HepG2 (cell line): ENCODE measurements around the gene THPO. TPM values are rescaled to one million over a fixed set of nuclear protein-coding genes. Genes with fewer than 3 reads are reported as not detected.

Experiments used
- FOXA3 ChIP-seq: IDR thresholded peaks from 2 replicates; pipeline ENCODE4 v1.6.1; 2016; ENCODE audit warnings: missing genetic modification reagents, missing compliant biosample characterization
- HDAC2 ChIP-seq: sonication (generic); formaldehyde crosslinking; IDR thresholded peaks from 2 replicates; pipeline ENCODE4 v1.4.0; 2020; ENCODE audit warnings: missing genetic modification reagents
- HNRNPH1 ChIP-seq: fragments of 200-400 bp; formaldehyde crosslinking; optimal IDR thresholded peaks from 2 replicates; pipeline ENCODE3; 2017; ENCODE audit warnings: mild to moderate bottlenecking, low read depth, low read length
- HNRNPLL ChIP-seq: fragments of 200-400 bp; formaldehyde crosslinking; IDR thresholded peaks from 2 replicates; pipeline ENCODE4 v1.6.1; 2017; ENCODE audit warnings: mild to moderate bottlenecking, low read depth, low read length; ENCODE audit not compliant: poor library complexity, severe bottlenecking
- KAT2B ChIP-seq: fragments of 150-350 bp; IDR thresholded peaks from 2 replicates; pipeline ENCODE4 v1.6.1; 2014; ENCODE audit warnings: low read depth, low read length, borderline replicate concordance
- MIER3 ChIP-seq: IDR thresholded peaks from 2 replicates; pipeline ENCODE4 v1.6.1; 2016; ENCODE audit warnings: missing compliant biosample characterization, borderline replicate concordance
- MTA1 ChIP-seq: sonication (generic); formaldehyde crosslinking; IDR thresholded peaks from 2 replicates; pipeline ENCODE4 v1.4.0; 2020; ENCODE audit warnings: missing genetic modification reagents, mild to moderate bottlenecking, borderline replicate concordance
- RORA ChIP-seq: sonication (generic); formaldehyde crosslinking; IDR thresholded peaks from 2 replicates; pipeline ENCODE4 v1.5.0; 2020; ENCODE audit warnings: mild to moderate bottlenecking, missing genetic modification reagents, moderate library complexity
- SRF ChIP-seq: IDR thresholded peaks from 2 replicates; pipeline ENCODE4 v1.6.1; 2011; ENCODE audit warnings: mild to moderate bottlenecking, low read depth, low read length, moderate library complexity
- XBP1 ChIP-seq: sonication (generic); formaldehyde crosslinking; IDR thresholded peaks from 2 replicates; pipeline ENCODE4 v1.5.0; 2020; ENCODE audit warnings: missing genetic modification reagents
- YY1 ChIP-seq: IDR thresholded peaks from 2 replicates; pipeline ENCODE4 v1.6.1; 2011; ENCODE audit warnings: low read length, low read depth, moderate library complexity, mild to moderate bottlenecking; ENCODE audit not compliant: insufficient read depth, insufficient replicate concordance
- ZNF180 ChIP-seq: sonication (generic); formaldehyde crosslinking; IDR thresholded peaks from 2 replicates; pipeline ENCODE4 v1.4.0; 2020; ENCODE audit warnings: low read depth, missing genetic modification reagents, borderline replicate concordance
- ZNF235 ChIP-seq: sonication (generic); formaldehyde crosslinking; IDR thresholded peaks from 2 replicates; pipeline ENCODE4 v1.8.1; 2023; ENCODE audit warnings: mild to moderate bottlenecking, missing genetic modification reagents, borderline replicate concordance
- ZNF660 ChIP-seq: sonication (generic); formaldehyde crosslinking; IDR thresholded peaks from 2 replicates; pipeline ENCODE4 v1.5.1; 2020; ENCODE audit warnings: mild to moderate bottlenecking, low read depth, missing genetic modification reagents, borderline replicate concordance
- ZNF780A ChIP-seq: sonication (generic); formaldehyde crosslinking; IDR thresholded peaks from 2 replicates; pipeline ENCODE4 v1.8.0; 2022; ENCODE audit warnings: mild to moderate bottlenecking, missing genetic modification reagents, moderate library complexity
- ZSCAN9 ChIP-seq: IDR thresholded peaks from 2 replicates; pipeline ENCODE4 v1.6.1; 2016; ENCODE audit warnings: borderline replicate concordance
- polyA plus RNA-seq, 8 experiments: library from polyadenylated mRNA; depleted of rRNA in 3 of 8; stranded (reverse) in 7 of 8; unstranded in 1 of 8; fragments of >200 nt; fragmentation: Illumina TruSeq in 4 of 8; extraction: Trizol in 4 of 8; gene quantifications; 2 replicates each; pipeline versions ENCODE4 v1.2.1 to v1.2.3, GENCODE V29; 2011 to 2016; ENCODE audit warnings: low read depth in 4 of 8, missing spikeins in 1 of 8, mixed read lengths in 1 of 8; ENCODE audit not compliant: insufficient read depth in 1 of 8
- total RNA-seq, 5 experiments: library from RNA; depleted of rRNA; stranded (reverse); fragments of >200 nt; fragmentation: Illumina TruSeq; extraction: Trizol; gene quantifications; 2 replicates each; pipeline ENCODE4 v1.2.3, GENCODE V29; 2016; ENCODE audit warnings: low read depth in 1 of 5
- TF ChIP-seq, protein P1 (sequence below): sonication (generic); formaldehyde crosslinking; IDR thresholded peaks from 2 replicates; pipeline ENCODE4 v1.8.0; 2022; ENCODE audit warnings: missing genetic modification reagents, mild to moderate bottlenecking, moderate library complexity, borderline replicate concordance
- TF ChIP-seq, protein P2 (sequence below): sonication (generic); formaldehyde crosslinking; IDR thresholded peaks from 2 replicates; pipeline ENCODE4 v1.4.0; 2020; ENCODE audit warnings: missing genetic modification reagents
- TF ChIP-seq, protein P3 (sequence below): sonication (generic); formaldehyde crosslinking; IDR thresholded peaks from 2 replicates; pipeline ENCODE4 v1.8.0; 2022; ENCODE audit warnings: mild to moderate bottlenecking, missing genetic modification reagents, moderate library complexity
- TF ChIP-seq, protein P4 (sequence below): fragments of 450-650 bp; IDR thresholded peaks from 2 replicates; pipeline ENCODE4 v1.6.1; 2017

The THPO gene
- total and polyA plus RNA-seq, 2 of the 13 experiments (the other 11 are each of a cell fraction or from before 2014, with no cell fraction given) = 2.8 to 4.8 TPM

DNA sequence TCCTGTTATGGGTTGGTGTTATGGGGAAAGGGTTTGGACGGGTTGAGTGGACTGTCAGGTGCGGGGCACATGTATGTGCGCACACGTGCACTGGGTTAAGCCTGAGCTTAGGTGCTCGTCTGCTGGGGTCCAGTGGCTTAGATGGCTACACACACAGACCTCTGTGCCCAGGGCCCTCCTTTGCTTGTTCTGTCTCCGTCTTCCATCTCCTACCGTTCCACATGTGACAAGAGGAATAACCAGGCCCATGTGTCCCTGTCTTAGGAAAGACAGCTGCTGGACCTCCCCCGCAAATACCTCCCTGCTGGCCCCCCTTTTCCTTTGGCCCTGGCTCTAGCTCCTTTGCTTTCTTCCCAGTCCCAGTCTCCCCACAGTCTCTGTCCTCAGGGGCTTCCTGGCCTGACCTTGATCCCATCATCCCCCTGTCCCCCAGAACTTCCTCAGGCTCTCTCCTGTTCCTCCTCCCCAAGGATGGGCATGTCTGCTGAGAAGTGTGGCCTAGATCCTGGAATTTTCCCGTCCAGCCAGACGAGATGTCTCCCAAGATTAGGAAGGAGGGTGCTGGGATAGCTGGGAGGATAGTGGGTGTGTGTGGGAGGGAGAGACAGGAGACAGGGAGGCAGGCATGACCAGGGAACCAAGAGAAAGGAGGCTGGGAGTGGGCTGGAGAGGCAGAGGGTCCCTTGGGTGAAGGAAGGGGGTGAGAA lies 797 bp upstream of the THPO start (continued):
- TF ChIP-seq, protein P1, sequence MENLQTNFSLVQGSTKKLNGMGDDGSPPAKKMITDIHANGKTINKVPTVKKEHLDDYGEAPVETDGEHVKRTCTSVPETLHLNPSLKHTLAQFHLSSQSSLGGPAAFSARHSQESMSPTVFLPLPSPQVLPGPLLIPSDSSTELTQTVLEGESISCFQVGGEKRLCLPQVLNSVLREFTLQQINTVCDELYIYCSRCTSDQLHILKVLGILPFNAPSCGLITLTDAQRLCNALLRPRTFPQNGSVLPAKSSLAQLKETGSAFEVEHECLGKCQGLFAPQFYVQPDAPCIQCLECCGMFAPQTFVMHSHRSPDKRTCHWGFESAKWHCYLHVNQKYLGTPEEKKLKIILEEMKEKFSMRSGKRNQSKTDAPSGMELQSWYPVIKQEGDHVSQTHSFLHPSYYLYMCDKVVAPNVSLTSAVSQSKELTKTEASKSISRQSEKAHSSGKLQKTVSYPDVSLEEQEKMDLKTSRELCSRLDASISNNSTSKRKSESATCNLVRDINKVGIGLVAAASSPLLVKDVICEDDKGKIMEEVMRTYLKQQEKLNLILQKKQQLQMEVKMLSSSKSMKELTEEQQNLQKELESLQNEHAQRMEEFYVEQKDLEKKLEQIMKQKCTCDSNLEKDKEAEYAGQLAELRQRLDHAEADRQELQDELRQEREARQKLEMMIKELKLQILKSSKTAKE = 0 out of 2 replicates have a peak, but pooled peaks have one; percentile 17
- TF ChIP-seq MIER3 (CRISPR knock-in tag) (no peak), ZNF660 (no peak), HNRNPLL (no peak), RORA (CRISPR knock-in tag) (no peak), ZSCAN9 (no peak), XBP1 (no peak), HDAC2 (CRISPR knock-in tag) (no peak), ZNF180 (CRISPR knock-in tag) (no peak), ZNF780A (CRISPR knock-in tag) (no peak), ZNF235 (CRISPR knock-in tag) (no peak), HNRNPH1 (no peak), MTA1 (CRISPR knock-in tag) (no peak), YY1 (no peak), SRF (no peak), KAT2B (no peak), FOXA3 (CRISPR knock-in tag) (no peak)
- TF ChIP-seq, protein P2, sequence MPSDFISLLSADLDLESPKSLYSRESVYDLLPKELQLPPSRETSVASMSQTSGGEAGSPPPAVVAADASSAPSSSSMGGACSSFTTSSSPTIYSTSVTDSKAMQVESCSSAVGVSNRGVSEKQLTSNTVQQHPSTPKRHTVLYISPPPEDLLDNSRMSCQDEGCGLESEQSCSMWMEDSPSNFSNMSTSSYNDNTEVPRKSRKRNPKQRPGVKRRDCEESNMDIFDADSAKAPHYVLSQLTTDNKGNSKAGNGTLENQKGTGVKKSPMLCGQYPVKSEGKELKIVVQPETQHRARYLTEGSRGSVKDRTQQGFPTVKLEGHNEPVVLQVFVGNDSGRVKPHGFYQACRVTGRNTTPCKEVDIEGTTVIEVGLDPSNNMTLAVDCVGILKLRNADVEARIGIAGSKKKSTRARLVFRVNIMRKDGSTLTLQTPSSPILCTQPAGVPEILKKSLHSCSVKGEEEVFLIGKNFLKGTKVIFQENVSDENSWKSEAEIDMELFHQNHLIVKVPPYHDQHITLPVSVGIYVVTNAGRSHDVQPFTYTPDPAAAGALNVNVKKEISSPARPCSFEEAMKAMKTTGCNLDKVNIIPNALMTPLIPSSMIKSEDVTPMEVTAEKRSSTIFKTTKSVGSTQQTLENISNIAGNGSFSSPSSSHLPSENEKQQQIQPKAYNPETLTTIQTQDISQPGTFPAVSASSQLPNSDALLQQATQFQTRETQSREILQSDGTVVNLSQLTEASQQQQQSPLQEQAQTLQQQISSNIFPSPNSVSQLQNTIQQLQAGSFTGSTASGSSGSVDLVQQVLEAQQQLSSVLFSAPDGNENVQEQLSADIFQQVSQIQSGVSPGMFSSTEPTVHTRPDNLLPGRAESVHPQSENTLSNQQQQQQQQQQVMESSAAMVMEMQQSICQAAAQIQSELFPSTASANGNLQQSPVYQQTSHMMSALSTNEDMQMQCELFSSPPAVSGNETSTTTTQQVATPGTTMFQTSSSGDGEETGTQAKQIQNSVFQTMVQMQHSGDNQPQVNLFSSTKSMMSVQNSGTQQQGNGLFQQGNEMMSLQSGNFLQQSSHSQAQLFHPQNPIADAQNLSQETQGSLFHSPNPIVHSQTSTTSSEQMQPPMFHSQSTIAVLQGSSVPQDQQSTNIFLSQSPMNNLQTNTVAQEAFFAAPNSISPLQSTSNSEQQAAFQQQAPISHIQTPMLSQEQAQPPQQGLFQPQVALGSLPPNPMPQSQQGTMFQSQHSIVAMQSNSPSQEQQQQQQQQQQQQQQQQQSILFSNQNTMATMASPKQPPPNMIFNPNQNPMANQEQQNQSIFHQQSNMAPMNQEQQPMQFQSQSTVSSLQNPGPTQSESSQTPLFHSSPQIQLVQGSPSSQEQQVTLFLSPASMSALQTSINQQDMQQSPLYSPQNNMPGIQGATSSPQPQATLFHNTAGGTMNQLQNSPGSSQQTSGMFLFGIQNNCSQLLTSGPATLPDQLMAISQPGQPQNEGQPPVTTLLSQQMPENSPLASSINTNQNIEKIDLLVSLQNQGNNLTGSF (CRISPR knock-in tag) = no peak
- TF ChIP-seq, protein P3, sequence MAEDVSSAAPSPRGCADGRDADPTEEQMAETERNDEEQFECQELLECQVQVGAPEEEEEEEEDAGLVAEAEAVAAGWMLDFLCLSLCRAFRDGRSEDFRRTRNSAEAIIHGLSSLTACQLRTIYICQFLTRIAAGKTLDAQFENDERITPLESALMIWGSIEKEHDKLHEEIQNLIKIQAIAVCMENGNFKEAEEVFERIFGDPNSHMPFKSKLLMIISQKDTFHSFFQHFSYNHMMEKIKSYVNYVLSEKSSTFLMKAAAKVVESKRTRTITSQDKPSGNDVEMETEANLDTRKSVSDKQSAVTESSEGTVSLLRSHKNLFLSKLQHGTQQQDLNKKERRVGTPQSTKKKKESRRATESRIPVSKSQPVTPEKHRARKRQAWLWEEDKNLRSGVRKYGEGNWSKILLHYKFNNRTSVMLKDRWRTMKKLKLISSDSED = no peak
- TF ChIP-seq, protein P4, sequence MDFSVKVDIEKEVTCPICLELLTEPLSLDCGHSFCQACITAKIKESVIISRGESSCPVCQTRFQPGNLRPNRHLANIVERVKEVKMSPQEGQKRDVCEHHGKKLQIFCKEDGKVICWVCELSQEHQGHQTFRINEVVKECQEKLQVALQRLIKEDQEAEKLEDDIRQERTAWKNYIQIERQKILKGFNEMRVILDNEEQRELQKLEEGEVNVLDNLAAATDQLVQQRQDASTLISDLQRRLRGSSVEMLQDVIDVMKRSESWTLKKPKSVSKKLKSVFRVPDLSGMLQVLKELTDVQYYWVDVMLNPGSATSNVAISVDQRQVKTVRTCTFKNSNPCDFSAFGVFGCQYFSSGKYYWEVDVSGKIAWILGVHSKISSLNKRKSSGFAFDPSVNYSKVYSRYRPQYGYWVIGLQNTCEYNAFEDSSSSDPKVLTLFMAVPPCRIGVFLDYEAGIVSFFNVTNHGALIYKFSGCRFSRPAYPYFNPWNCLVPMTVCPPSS = no peak
